Measurements from ENCODE around the gene CBLN1.

The CBLN1 gene

GRCh38 chr16:49281480-49281842 lies at the start of gene CBLN1:
Gene CBLN1 (minus strand): TSS chr16:49281838. CDS start chr16:49281465, 373 bp downstream.
- H3K27ac ChIP-seq: no peak within 1 kb of the TSS
- TF ChIP-seq CTCF (IDR thresholded peaks at IDR 0.05) (no peak), ZFX (IDR thresholded peaks at IDR 0.05; ENCODE audit: borderline replicate concordance) (no peak)

- H3K27ac ChIP-seq: no peak overlapping the region
- TF ChIP-seq ZFX (IDR thresholded peaks at IDR 0.05; ENCODE audit: borderline replicate concordance) (no peak), CTCF (IDR thresholded peaks at IDR 0.05) (no peak)
These were observed 49.0 kb upstream of the CBLN1 start for GRCh38 chr16:49330562-49331201.

GRCh38 chr16:49328325-49328724 lies 46.7 kb upstream of the CBLN1 start:
- no peak overlapping the region for H3K27ac ChIP-seq
- TF ChIP-seq CTCF (IDR thresholded peaks at IDR 0.05) (no peak), ZFX (IDR thresholded peaks at IDR 0.05; ENCODE audit: borderline replicate concordance) (no peak)

- no peak for TF ChIP-seq CTCF (IDR thresholded peaks at IDR 0.05)
- TF ChIP-seq ZFX (IDR thresholded peaks at IDR 0.05; ENCODE audit: borderline replicate concordance): no peak
- no peak overlapping the region for H3K27ac ChIP-seq
These were observed 45.8 kb upstream of the CBLN1 start for GRCh38 chr16:49327466-49327865.

- TF ChIP-seq CTCF (IDR thresholded peaks at IDR 0.05) (no peak), ZFX (IDR thresholded peaks at IDR 0.05; ENCODE audit: borderline replicate concordance) (no peak)
These were observed 43.1 kb upstream of the CBLN1 start for GRCh38 chr16:49324703-49325102.

GRCh38 chr16:49315602-49316001 lies 34.0 kb upstream of the CBLN1 start:
- TF ChIP-seq ZFX (IDR thresholded peaks at IDR 0.05; ENCODE audit: borderline replicate concordance) (no peak), CTCF (IDR thresholded peaks at IDR 0.05) (no peak)
- H3K27ac ChIP-seq: no peak overlapping the region

More at GRCh38 chr16:49324703-49325102, 43.1 kb upstream of the CBLN1 start:
- H3K27ac ChIP-seq: no peak overlapping the region

GRCh38 chr16:49312389-49312985 lies 30.8 kb upstream of the CBLN1 start:
- TF ChIP-seq ZFX (IDR thresholded peaks at IDR 0.05; ENCODE audit: borderline replicate concordance) (no peak), CTCF (IDR thresholded peaks at IDR 0.05) (no peak)
- no peak overlapping the region for H3K27ac ChIP-seq

All from 22Rv1 (cell line).